Ovary (tissue), 9 donors: ENCODE data around the gene TMEM88. TPM values are rescaled to one million over a fixed set of nuclear protein-coding genes. Genes with fewer than 3 reads are reported as not detected.
A peak's percentile ranks its signal among the peaks of the same experiment; 100 is the strongest.

Source experiments
- DNase-seq, 5 donors: peaks; one replicate each; pipeline ENCODE4 v3.0.0-alpha.2; 2019 to 2020
- H3K27ac ChIP-seq, 2 donors: fragments of 200-600 bp; one replicate each; pipeline versions ENCODE4 v1.5.1 to v1.8.0; 2019 to 2022
- H3K27me3 ChIP-seq: fragments of 200-600 bp; one replicate; pipeline ENCODE4 v1.8.0; 2022
- H3K36me3 ChIP-seq: fragments of 200-600 bp; sonication (generic); one replicate; pipeline ENCODE4 v1.5.1; 2019
- H3K4me1 ChIP-seq: one replicate; pipeline ENCODE4 v1.8.1; 2013; ENCODE audit warnings: mild to moderate bottlenecking, moderate library complexity; ENCODE audit not compliant: insufficient read depth
- H3K4me3 ChIP-seq: fragments of 200-600 bp; sonication (generic); one replicate; pipeline ENCODE4 v1.5.1; 2017
- H3K9me3 ChIP-seq, 2 donors: fragments of 200-600 bp in 1 of 2; sonication (generic) in 1 of 2; one replicate each; pipeline versions ENCODE4 v1.5.1 to v1.8.1; 2013 to 2019; ENCODE audit warnings: mild to moderate bottlenecking in 1 of 2, moderate library complexity in 1 of 2
- EP300 ChIP-seq: sonication (generic); formaldehyde crosslinking; IDR thresholded peaks from one replicate; pipeline ENCODE4 v1.6.1; 2017; ENCODE audit warnings: antibody characterized with exemption
- POLR2A ChIP-seq: fragments of 450-650 bp; IDR thresholded peaks from one replicate; pipeline ENCODE4 v1.6.1; 2017; ENCODE audit warnings: antibody characterized with exemption, mild to moderate bottlenecking, moderate library complexity
- WGBS, 3 donors: extraction: QIAGEN DNeasy Blood & Tissue Kit in 1 of 3; methylation state at CpG; one replicate each; pipeline versions ENCODE4 v1.1.5 to v1.1.7; 2013 to 2017; 5-methylcytosine and 5-hydroxymethylcytosine counted together
- intact Hi-C, 4 donors: fragments of 100-400 bp; cut with DNase I; formaldehyde crosslinking; loops; one replicate each; pipeline versions ENCODE4 v1.11.0 to v1.15.1; 2022 to 2023
- polyA plus RNA-seq, 2 donors: library from polyadenylated mRNA; stranded (reverse); fragments of 200-250 nt in 1 of 2; fragments of 350-450 nt in 1 of 2; fragmentation: Illumina TruSeq in 1 of 2; extraction: RNeasy Lipid Tissue Mini Kit (QIAGEN cat#74804) in 1 of 2; gene quantifications; one replicate each; pipeline ENCODE4 v1.2.3, GENCODE V29; 2013 to 2014
- total RNA-seq, 7 donors: library from RNA; depleted of rRNA in 2 of 7; stranded (reverse); fragments of >200 nt in 2 of 7; fragmentation: NEBNext Ultra II Directional in 3 of 7; extraction: Animal tissue kit (Norgen Biotek cat#: 25700) in 3 of 7; gene quantifications; one replicate each; pipeline versions ENCODE4 v1.1.0 to v1.2.4, GENCODE V29; 2016 to 2023
- TF ChIP-seq, protein P1 (sequence below), 3 donors: fragments of 450-650 bp in 2 of 3; fragments of 200-600 bp in 1 of 3; IDR thresholded peaks; one replicate each; pipeline versions ENCODE4 v1.5.1 to v1.8.0; 2016 to 2022; ENCODE audit warnings: antibody characterized with exemption in 3 of 3, mild to moderate bottlenecking in 1 of 3
- donor health status: DM: no; HTN: no; CAD: no; lungs with moderate emphysema.
- donor health status: DM: no; HTN: no; CAD: no.
- donor health status: Bipolar disorder and iron deficiency.
- donor health status: DM: yes; HTN: yes; CAD: no.
- donor health status: DM: no; HTN: no; CAD: no.
- donor health status: DM: yes; HTN: yes; CAD: no.

The TMEM88 gene
- total and polyA plus RNA-seq, 9 donors: 2.1 to 17.8 (median 8.2) TPM

GRCh38 chr17:7882629-7883028, 27.8 kb downstream of the TMEM88 start:
- H3K27ac ChIP-seq: peak overlapping the region in 1 of 2 donors; percentile 26
- DNase-seq: no peak
- no peaks in the 10 kb centered on the region for H3K27me3 ChIP-seq
- intact Hi-C loops: no loop called here
- no peak overlapping the region for H3K4me3 ChIP-seq
- no peaks in the 10 kb centered on the region for H3K9me3 ChIP-seq
- TF ChIP-seq, protein P1, sequence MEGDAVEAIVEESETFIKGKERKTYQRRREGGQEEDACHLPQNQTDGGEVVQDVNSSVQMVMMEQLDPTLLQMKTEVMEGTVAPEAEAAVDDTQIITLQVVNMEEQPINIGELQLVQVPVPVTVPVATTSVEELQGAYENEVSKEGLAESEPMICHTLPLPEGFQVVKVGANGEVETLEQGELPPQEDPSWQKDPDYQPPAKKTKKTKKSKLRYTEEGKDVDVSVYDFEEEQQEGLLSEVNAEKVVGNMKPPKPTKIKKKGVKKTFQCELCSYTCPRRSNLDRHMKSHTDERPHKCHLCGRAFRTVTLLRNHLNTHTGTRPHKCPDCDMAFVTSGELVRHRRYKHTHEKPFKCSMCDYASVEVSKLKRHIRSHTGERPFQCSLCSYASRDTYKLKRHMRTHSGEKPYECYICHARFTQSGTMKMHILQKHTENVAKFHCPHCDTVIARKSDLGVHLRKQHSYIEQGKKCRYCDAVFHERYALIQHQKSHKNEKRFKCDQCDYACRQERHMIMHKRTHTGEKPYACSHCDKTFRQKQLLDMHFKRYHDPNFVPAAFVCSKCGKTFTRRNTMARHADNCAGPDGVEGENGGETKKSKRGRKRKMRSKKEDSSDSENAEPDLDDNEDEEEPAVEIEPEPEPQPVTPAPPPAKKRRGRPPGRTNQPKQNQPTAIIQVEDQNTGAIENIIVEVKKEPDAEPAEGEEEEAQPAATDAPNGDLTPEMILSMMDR (IDR thresholded peaks at IDR 0.05): no peak
- TF ChIP-seq POLR2A (no peak), EP300 (no peak)
- no peaks in the 10 kb centered on the region for H3K36me3 ChIP-seq
- no peaks in the 10 kb centered on the region for H3K4me1 ChIP-seq
- WGBS, 3 donors: 66 to 90% (median 78%) methylated on average over 3 of the region's 3 CpGs

- intact Hi-C loops: no loop called here
- Histone ChIP-seq H3K27me3 (no peaks in the 10 kb centered on the region), H3K4me3 (peak overlapping the region; percentile 75), H3K27ac (peak overlapping the region in 1 of 2 donors; percentile 26), H3K9me3 (no peaks in the 10 kb centered on the region), H3K4me1 (peaks cover 9% of the 10 kb centered on the region), H3K36me3 (no peaks in the 10 kb centered on the region)
- DNase-seq: peak in 1 of 5 donors; percentile 42
- no peak for TF ChIP-seq POLR2A
- TF ChIP-seq EP300: no peak
- TF ChIP-seq, protein P1 (IDR thresholded peaks at IDR 0.05): no peak
- 0 to 9% (median 3%) methylated on average over 3 of the region's 3 CpGs for WGBS, 3 donors
These were observed 29.0 kb downstream of the TMEM88 start for GRCh38 chr17:7883781-7884386.

GRCh38 chr17:7884581-7885366, 29.9 kb downstream of the TMEM88 start:
- Histone ChIP-seq H3K27ac (peak overlapping the region; percentile 95 to 98), H3K4me1 (peaks cover 17% of the 10 kb centered on the region), H3K27me3 (no peaks in the 10 kb centered on the region), H3K9me3 (no peaks in the 10 kb centered on the region), H3K36me3 (no peaks in the 10 kb centered on the region), H3K4me3 (peak overlapping the region; percentile 75)
- TF ChIP-seq EP300 (no peak), POLR2A (no peak)
- TF ChIP-seq, protein P1 (IDR thresholded peaks at IDR 0.05): no peak
- peak; percentile 34 to 62 (median 52) for DNase-seq
- intact Hi-C loops: no loop called here
- WGBS, 3 donors: 0 to 3% (median 1%) methylated on average over 47 to 87 of the region's 100 CpGs

- DNase-seq: peak; percentile 64 to 79 (median 76)
- H3K4me1 ChIP-seq: peaks cover 18% of the 10 kb centered on the region
These were observed 30.7 kb downstream of the TMEM88 start for GRCh38 chr17:7885367-7886226.

More at GRCh38 chr17:7885367-7886226, 30.7 kb downstream of the TMEM88 start:
- H3K27me3 ChIP-seq: no peaks in the 10 kb centered on the region
- 0 to 1% (median 1%) methylated on average over 53 to 64 of the region's 64 CpGs for WGBS, 3 donors
- H3K27ac ChIP-seq: peak overlapping the region; percentile 95 to 98
- H3K36me3 ChIP-seq: no peaks in the 10 kb centered on the region
- intact Hi-C loops: no loop called here
- H3K4me3 ChIP-seq: peak overlapping the region; percentile 75
- TF ChIP-seq POLR2A: peak; percentile 34
- no peak for TF ChIP-seq EP300
- H3K9me3 ChIP-seq: no peaks in the 10 kb centered on the region
